Breast epithelium (tissue), 4 donors: ENCODE data around the gene GPC4. TPM values are rescaled to one million over a fixed set of nuclear protein-coding genes. Genes with fewer than 3 reads are reported as not detected.

Source experiments
- DNase-seq, 2 donors: peaks; one replicate each; pipeline ENCODE4 v3.0.0-alpha.2; 2019; ENCODE audit warnings: low spot score in 2 of 2
- H3K27ac ChIP-seq, 2 donors: fragments of 200-600 bp; sonication (generic) in 1 of 2; one replicate each; pipeline ENCODE4 v1.5.1; 2016 to 2019; ENCODE audit warnings: mild to moderate bottlenecking in 1 of 2
- H3K27me3 ChIP-seq, 2 donors: fragments of 200-600 bp; sonication (generic) in 1 of 2; one replicate each; pipeline versions ENCODE4 v1.5.1 to v1.6.0; 2017 to 2019; ENCODE audit warnings: control low read depth in 1 of 2, mild to moderate bottlenecking in 1 of 2
- H3K36me3 ChIP-seq: fragments of 200-600 bp; one replicate; pipeline ENCODE4 v1.5.1; 2019
- H3K4me1 ChIP-seq, 2 donors: fragments of 200-600 bp; sonication (generic); one replicate each; pipeline ENCODE4 v1.5.1; 2016 to 2019; ENCODE audit warnings: control low read depth in 1 of 2
- H3K4me3 ChIP-seq, 3 donors: fragments of 200-600 bp; sonication (generic); 1 replicate in 2 of 3; 2 replicates in 1 of 3; pipeline ENCODE4 v1.5.1; 2016 to 2019; ENCODE audit warnings: mild to moderate bottlenecking in 3 of 3, moderate library complexity in 2 of 3
- H3K9me3 ChIP-seq, 2 donors: fragments of 200-600 bp; sonication (generic) in 1 of 2; one replicate each; pipeline ENCODE4 v1.5.1; 2016 to 2019; ENCODE audit warnings: control low read depth in 1 of 2
- CTCF ChIP-seq, 3 donors: fragments of 450-650 bp; IDR thresholded peaks; one replicate each; pipeline ENCODE4 v1.5.1; 2016 to 2017; ENCODE audit warnings: antibody characterized with exemption in 3 of 3, mild to moderate bottlenecking in 3 of 3, moderate library complexity in 3 of 3
- POLR2A ChIP-seq: fragments of 450-650 bp; IDR thresholded peaks from one replicate; pipeline ENCODE4 v1.6.1; 2016; ENCODE audit warnings: antibody characterized with exemption, mild to moderate bottlenecking, moderate library complexity
- POLR2AphosphoS5 ChIP-seq, 3 donors: sonication (generic); formaldehyde crosslinking; IDR thresholded peaks; one replicate each; pipeline ENCODE4 v1.6.1; 2017; ENCODE audit warnings: antibody characterized with exemption in 3 of 3
- intact Hi-C: fragments of 100-400 bp; cut with DNase I; formaldehyde crosslinking; loops from one replicate; pipeline ENCODE4 v1.15.1; 2023; ENCODE audit warnings: low total_unique reads
- total RNA-seq, 3 donors: library from RNA; depleted of rRNA; stranded (reverse); fragments of >200 nt; gene quantifications; one replicate each; pipeline ENCODE4 v1.1.0, GENCODE V29; 2016

Gene GPC4
- total RNA-seq, 3 donors from 2014 or later = 4.5 to 7.7 (median 5.2) TPM

- no peak overlapping the region for H3K27ac ChIP-seq
- intact Hi-C loops = no loop called here
Measured at GRCh38 chrX:133308499-133308897, 106.8 kb downstream of the GPC4 start.

GRCh38 chrX:133307637-133308498 is 107.4 kb downstream of the GPC4 start:
- peaks cover 0 to 74% of the 10 kb centered on the region in 2 donors for H3K27me3 ChIP-seq
- no peaks in the 10 kb centered on the region for H3K36me3 ChIP-seq
- no peaks in the 10 kb centered on the region for H3K4me1 ChIP-seq
- H3K9me3 ChIP-seq = no peaks in the 10 kb centered on the region
- no peak for TF ChIP-seq CTCF (IDR thresholded peaks at IDR 0.05)
- TF ChIP-seq POLR2A = no peak
- TF ChIP-seq POLR2AphosphoS5 (IDR thresholded peaks at IDR 0.05) = no peak
- H3K4me3 ChIP-seq = no peak overlapping the region
- DNase-seq = no peak
- no peak overlapping the region for H3K27ac ChIP-seq
- intact Hi-C loops = no loop called here

More at GRCh38 chrX:133308499-133308897, 106.8 kb downstream of the GPC4 start:
- TF ChIP-seq CTCF (IDR thresholded peaks at IDR 0.05) = no peak
- TF ChIP-seq POLR2AphosphoS5 (IDR thresholded peaks at IDR 0.05) = no peak
- Histone ChIP-seq H3K9me3 (no peaks in the 10 kb centered on the region), H3K27me3 (peaks cover 0 to 74% of the 10 kb centered on the region in 2 donors), H3K4me3 (no peak overlapping the region), H3K4me1 (no peaks in the 10 kb centered on the region), H3K36me3 (no peaks in the 10 kb centered on the region)
- no peak for DNase-seq

GRCh38 chrX:133307094-133307493 is 108.2 kb downstream of the GPC4 start:
- Histone ChIP-seq H3K4me1 (no peaks in the 10 kb centered on the region), H3K27ac (no peak overlapping the region), H3K27me3 (peaks cover 0 to 77% of the 10 kb centered on the region in 2 donors), H3K9me3 (no peaks in the 10 kb centered on the region), H3K4me3 (no peak overlapping the region), H3K36me3 (no peaks in the 10 kb centered on the region)
- TF ChIP-seq CTCF (IDR thresholded peaks at IDR 0.05) (no peak), POLR2A (no peak), POLR2AphosphoS5 (IDR thresholded peaks at IDR 0.05) (no peak)
- intact Hi-C loops = no loop called here
- no peak for DNase-seq

- Histone ChIP-seq H3K27ac (no peak overlapping the region), H3K9me3 (no peaks in the 10 kb centered on the region), H3K4me3 (no peak overlapping the region), H3K27me3 (peaks cover 0 to 76% of the 10 kb centered on the region in 2 donors), H3K4me1 (no peaks in the 10 kb centered on the region), H3K36me3 (no peaks in the 10 kb centered on the region)
- no peak for TF ChIP-seq CTCF (IDR thresholded peaks at IDR 0.05)
- TF ChIP-seq POLR2A = no peak
- TF ChIP-seq POLR2AphosphoS5 (IDR thresholded peaks at IDR 0.05) = no peak
- DNase-seq = no peak
- intact Hi-C loops = no loop called here
Measured at GRCh38 chrX:133306316-133306715, 109.0 kb downstream of the GPC4 start.

GRCh38 chrX:133305348-133305747 is 109.9 kb downstream of the GPC4 start:
- no peak overlapping the region for H3K27ac ChIP-seq
- no peak overlapping the region for H3K4me3 ChIP-seq
- H3K4me1 ChIP-seq = no peaks in the 10 kb centered on the region
- DNase-seq = no peak
- intact Hi-C loops = no loop called here
- peaks cover 0 to 73% of the 10 kb centered on the region in 2 donors for H3K27me3 ChIP-seq
- no peaks in the 10 kb centered on the region for H3K9me3 ChIP-seq
- TF ChIP-seq POLR2AphosphoS5 (IDR thresholded peaks at IDR 0.05) = no peak
- TF ChIP-seq CTCF (IDR thresholded peaks at IDR 0.05) = no peak
- no peak for TF ChIP-seq POLR2A
- H3K36me3 ChIP-seq = no peaks in the 10 kb centered on the region
